Measurements from ENCODE around the gene PIK3CA. TPM values are rescaled to one million over a fixed set of nuclear protein-coding genes. Genes with fewer than 3 reads are reported as not detected.

Gene PIK3CA
- total and polyA plus RNA-seq, 7 donors, result 3.0 to 44.6 (median 21.6) TPM

DNA sequence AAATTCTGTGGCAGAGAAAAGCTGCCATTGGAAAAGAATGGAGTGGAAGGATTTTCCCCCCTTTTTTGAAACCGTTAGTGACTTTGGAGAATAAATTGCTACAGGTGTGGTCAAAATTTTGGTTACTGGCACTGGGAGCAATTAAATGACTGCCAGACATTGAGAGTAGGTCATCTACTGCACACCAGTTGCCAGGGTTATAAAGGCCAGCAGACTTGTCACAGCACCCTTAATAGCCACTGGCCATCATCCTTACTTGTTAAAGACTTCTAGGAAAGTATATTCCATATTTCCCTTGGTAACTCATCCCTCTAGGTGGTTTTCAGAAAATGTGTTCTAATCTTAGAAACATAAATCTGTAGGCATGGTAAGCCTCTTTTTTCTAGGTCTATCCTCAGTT lies 8.0 kb downstream of the PIK3CA start:
- intact Hi-C loops (cut with DNase I), result no loop called here
- TF ChIP-seq CTCF (IDR thresholded peaks at IDR 0.05) (no peak), POLR2AphosphoS5 (IDR thresholded peaks at IDR 0.05) (no peak), EP300 (IDR thresholded peaks at IDR 0.05) (no peak), POLR2A (IDR thresholded peaks at IDR 0.05) (no peak)
- no peaks in the 10 kb centered on the region for H3K27me3 ChIP-seq
- no peaks in the 10 kb centered on the region for H3K36me3 ChIP-seq
- peaks cover 0 to 57% (median 27%) of the 10 kb centered on the region in 4 donors for H3K4me1 ChIP-seq
- H3K4me3 ChIP-seq, result no peak overlapping the region
- DNase-seq, result no peak
- no peaks in the 10 kb centered on the region for H3K9me3 ChIP-seq
- no peak overlapping the region for H3K27ac ChIP-seq
- WGBS, 2 donors, result 43 to 69% methylated on average over 1 of the region's 1 CpG

- WGBS, 2 donors, result 93 to 97% methylated on average over 1 of the region's 1 CpG
- Histone ChIP-seq H3K9me3 (no peaks in the 10 kb centered on the region), H3K27ac (no peak overlapping the region), H3K4me3 (no peak overlapping the region), H3K27me3 (no peaks in the 10 kb centered on the region), H3K36me3 (no peaks in the 10 kb centered on the region), H3K4me1 (peaks cover 0 to 51% (median 25%) of the 10 kb centered on the region in 4 donors)
- TF ChIP-seq POLR2A (IDR thresholded peaks at IDR 0.05), result no peak
- no peak for TF ChIP-seq CTCF (IDR thresholded peaks at IDR 0.05)
- TF ChIP-seq POLR2AphosphoS5 (IDR thresholded peaks at IDR 0.05), result no peak
- TF ChIP-seq EP300 (IDR thresholded peaks at IDR 0.05), result no peak
- DNase-seq, result no peak
- intact Hi-C loops (cut with DNase I), result no loop called here
Observed at GRCh38 chr3:179156775-179157174, 8.6 kb downstream of the PIK3CA start.

DNA sequence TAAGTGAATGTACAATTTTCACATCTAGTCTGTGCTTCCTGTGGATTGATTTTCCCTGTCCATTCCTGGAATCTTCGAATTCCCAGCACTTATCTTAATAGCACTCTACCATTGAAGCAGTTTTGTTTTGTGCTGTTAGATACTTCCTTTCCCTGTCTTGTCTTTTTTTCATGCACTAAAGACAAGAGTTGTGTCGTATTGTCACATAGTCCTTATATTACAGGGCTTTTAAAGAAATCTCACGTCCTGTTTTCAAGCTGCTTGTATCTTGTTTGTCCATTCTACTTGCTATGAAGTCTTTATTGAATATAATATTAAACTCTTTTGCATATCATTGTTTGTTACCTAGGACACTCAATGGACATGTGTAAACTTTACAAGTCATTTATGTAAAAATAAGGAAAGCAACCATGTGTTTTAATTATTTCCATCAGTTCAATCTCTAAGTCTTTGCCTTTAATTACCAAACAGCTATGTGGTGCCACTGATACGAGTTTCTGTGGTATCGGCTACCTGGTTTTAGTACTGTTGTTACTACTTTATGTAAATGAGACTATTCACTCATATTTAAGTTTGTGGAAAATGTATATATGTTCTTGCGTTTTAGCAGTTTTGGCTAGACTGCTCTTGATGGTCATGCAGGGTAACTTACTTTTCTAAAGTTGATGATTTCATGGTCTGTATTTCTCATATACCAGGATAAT lies 10.3 kb downstream of the PIK3CA start:
- no peaks in the 10 kb centered on the region for H3K27me3 ChIP-seq
- TF ChIP-seq POLR2A (IDR thresholded peaks at IDR 0.05), result no peak
- no peak for TF ChIP-seq POLR2AphosphoS5 (IDR thresholded peaks at IDR 0.05)
- no peak for TF ChIP-seq EP300 (IDR thresholded peaks at IDR 0.05)
- no peak for TF ChIP-seq CTCF (IDR thresholded peaks at IDR 0.05)
- WGBS, 2 donors, result 77 to 84% methylated on average over 6 of the region's 6 CpGs
- no peaks in the 10 kb centered on the region for H3K36me3 ChIP-seq
- no peak overlapping the region for H3K4me3 ChIP-seq
- no peaks in the 10 kb centered on the region for H3K9me3 ChIP-seq
- H3K4me1 ChIP-seq, result peaks cover 0 to 52% (median 25%) of the 10 kb centered on the region in 4 donors
- DNase-seq, result no peak
- no peak overlapping the region for H3K27ac ChIP-seq
- intact Hi-C loops (cut with DNase I), result no loop called here

DNA sequence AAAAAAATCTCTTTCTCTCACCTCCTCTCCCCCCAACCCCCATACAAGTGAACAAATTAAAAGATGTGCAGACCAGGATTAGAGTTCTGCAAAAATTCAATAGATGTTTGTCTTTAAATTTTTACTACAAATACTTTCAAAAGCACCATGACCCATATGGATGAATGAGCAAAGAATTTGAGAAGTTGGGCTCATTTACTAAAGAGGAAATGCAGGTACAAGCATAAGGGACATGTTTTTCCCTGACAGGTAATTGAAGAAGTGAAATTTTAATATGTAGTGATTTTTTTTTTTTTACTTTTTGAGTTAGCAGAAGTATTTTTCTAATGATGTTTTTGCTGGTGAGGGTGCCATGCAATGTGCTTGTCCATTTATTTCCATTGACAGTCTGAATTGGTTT lies 15.3 kb downstream of the PIK3CA start:
- no peaks in the 10 kb centered on the region for H3K9me3 ChIP-seq
- no peaks in the 10 kb centered on the region for H3K27me3 ChIP-seq
- peaks cover 0 to 26% (median 9%) of the 10 kb centered on the region in 4 donors for H3K4me1 ChIP-seq
- TF ChIP-seq POLR2A (IDR thresholded peaks at IDR 0.05) (no peak), CTCF (IDR thresholded peaks at IDR 0.05) (no peak), POLR2AphosphoS5 (IDR thresholded peaks at IDR 0.05) (no peak), EP300 (IDR thresholded peaks at IDR 0.05) (no peak)
- no peak overlapping the region for H3K4me3 ChIP-seq
- DNase-seq, result no peak
- H3K27ac ChIP-seq, result no peak overlapping the region
- H3K36me3 ChIP-seq, result no peaks in the 10 kb centered on the region
- intact Hi-C loops (cut with DNase I), result no loop called here

- H3K27me3 ChIP-seq, result no peaks in the 10 kb centered on the region
- no peak for DNase-seq
- intact Hi-C loops (cut with DNase I), result no loop called here
- no peak for TF ChIP-seq EP300 (IDR thresholded peaks at IDR 0.05)
- TF ChIP-seq POLR2AphosphoS5 (IDR thresholded peaks at IDR 0.05), result no peak
- TF ChIP-seq CTCF (IDR thresholded peaks at IDR 0.05), result no peak
- no peak for TF ChIP-seq POLR2A (IDR thresholded peaks at IDR 0.05)
- no peak overlapping the region for H3K4me3 ChIP-seq
- no peaks in the 10 kb centered on the region for H3K36me3 ChIP-seq
- peaks cover 0 to 18% (median 8%) of the 10 kb centered on the region in 4 donors for H3K4me1 ChIP-seq
- no peak overlapping the region for H3K27ac ChIP-seq
- no peaks in the 10 kb centered on the region for H3K9me3 ChIP-seq
Observed at GRCh38 chr3:179164857-179165256, 16.7 kb downstream of the PIK3CA start.
